NCI-H1694 treated with DMSO at 0.1 percent for 48 hours (cell line): ENCODE data around the gene BBLN.
"Not testable (repeated sequence)": the region's sequence is repeated elsewhere in the genome, so short reads cannot be mapped to it uniquely, and the experiment has no call there.

Source experiments
- DNase-seq: peaks from one replicate; lab custom pipeline; 2025; lab: John Stamatoyannopoulos, UW

The BBLN gene

DNA sequence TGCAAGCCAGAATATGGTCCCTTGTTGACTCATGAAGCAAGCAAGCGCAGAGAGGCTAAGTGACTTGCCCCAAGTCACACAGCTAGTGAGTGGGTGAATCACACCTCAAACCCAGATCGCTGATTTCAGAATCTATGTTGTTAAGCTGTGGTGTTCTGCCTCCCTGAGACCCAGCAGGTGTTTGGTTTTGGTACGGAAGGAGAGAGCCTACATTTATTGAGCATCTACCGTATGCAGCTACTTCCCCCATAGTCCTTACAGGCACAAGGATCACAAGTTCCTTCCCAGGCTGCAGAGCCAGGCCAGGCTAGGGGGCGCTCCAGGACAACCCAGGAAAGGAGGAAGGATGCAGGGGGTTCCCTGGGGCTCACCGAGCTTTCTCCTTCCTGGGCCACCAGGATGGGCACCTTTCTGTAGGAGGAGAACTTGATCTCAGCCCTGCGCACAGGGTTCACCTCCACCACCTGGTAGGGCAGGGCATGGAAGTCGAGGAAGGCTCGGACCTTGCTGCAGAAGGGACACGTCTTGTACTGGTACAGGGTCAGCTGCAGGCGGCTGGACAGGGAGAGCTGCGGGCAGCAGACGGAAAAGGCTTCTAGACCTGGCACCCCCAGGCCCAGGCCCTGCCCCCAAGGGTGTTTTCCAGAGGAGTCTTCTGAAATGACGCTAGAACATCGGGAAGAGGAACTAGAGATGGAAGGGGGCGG is 35.0 kb upstream of the BBLN start:
- peak; percentile 56 for DNase-seq

- no peak for DNase-seq
These were observed 34.3 kb upstream of the BBLN start for GRCh38 chr9:128125580-128126354.

GRCh38 chr9:128127568-128127989 is 32.5 kb upstream of the BBLN start, which contains the start of gene PTGES2:
PTGES2 (minus strand) TSS chr9:128127729; CDS start chr9:128127717, 12 bp downstream.
- DNase-seq: peak; percentile 43

GRCh38 chr9:128127990-128128835 is 31.9 kb upstream of the BBLN start:
- DNase-seq: peak; percentile 59

DNA sequence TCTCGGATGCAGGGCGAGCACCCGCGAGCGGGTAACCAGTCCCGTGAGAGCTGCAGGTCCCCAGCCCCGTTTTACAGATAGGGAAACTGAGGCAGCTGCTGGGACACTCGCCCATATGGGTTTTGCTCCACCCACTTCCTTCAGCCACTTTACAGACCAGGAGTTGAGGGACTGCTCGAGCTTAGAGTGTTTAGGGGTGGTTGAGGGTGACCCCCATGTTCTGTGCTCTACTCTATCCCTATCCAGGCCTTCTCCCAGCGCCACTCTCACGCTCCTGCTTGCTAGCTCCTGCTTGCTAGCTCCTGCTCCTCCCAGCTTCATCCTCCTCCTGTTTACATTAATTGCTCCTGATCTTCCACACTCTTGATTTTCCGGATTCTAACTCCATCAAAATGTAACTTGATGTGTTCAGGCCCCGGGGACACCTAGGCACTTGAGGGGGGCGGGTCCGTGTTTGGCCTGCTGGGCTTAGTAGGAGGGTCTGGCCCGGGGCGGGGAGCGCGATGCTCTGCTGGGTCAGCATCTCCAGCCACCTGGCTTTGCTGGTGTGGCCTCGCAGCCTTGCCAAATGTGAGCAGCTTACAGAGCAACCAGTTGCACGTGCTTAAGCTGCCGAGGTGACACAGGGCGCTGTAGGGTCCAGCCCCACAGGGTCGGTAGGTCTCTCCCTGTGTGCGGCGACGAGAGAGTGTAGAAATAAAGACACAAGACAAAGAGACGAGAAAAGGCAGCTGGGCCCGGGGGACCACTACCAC is 31.1 kb upstream of the BBLN start:
- DNase-seq: no peak

DNA sequence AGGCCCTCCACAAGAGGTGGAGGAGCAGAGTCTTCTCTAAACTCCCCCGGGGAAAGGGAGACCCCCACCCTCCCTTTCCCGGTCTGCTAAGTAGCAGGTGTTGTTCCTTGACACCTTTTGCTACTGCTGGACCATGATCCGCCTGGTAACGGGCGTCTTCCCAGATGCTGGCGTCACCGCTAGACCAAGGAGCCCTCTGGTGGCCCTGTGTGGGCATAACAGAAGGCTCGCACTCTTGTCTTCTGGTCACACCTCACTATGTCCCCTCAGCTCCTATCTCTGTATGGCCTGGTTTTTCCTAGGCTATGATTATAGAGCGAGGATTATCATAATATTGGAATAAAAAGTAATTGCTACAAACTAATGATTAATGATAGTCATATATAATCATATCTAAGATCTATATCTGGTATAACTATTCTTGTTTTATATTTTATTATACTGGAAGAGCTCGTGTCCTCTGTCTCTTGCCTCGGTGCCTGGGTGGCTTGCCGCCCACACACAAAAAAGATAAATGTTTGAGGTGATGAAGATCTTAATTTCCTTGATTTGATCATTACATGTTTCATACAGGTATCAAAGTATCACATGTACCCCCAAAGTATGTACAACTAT is 30.0 kb upstream of the BBLN start:
- DNase-seq: not testable (repeated sequence)

DNA sequence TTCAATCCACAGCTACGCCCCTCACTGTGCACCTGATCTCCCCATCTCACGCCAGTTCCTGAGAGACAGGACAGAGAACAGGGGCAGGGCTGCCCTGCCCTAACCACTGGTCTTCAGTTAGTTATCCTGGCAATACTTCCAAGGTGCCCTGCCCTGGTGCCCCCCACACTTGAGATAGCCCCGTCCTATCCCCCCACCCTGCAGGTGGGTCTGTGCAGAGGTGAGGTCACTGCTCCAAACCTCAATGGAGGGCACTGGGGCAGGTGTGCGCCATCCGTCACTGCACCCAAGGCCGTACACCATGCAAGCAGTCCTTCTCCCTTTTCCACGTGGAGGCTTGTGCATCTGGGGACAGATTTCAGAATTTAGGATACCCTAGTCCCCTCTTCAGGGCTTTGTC is 29.4 kb upstream of the BBLN start:
- not testable (repeated sequence) for DNase-seq

DNA sequence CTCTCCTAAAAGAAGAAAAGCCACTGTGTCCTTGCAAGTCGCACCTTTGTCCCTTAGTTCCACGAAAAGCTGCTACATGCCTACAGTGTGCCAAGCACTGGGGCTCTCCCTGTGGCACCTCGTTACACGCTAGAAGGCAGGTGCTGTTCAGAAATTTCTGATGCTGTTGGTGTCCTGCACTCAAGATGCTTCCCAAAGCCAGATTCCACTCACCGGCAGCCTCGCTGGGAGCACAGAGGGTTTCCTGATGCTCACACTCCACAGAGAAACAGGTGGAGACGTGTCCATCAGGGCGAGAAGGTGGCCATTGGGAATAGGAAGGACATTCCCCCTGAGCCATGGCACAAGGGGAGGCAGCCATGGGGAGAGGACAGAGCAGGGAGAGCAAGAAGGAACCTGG is 28.7 kb upstream of the BBLN start:
- not testable (repeated sequence) for DNase-seq

DNA sequence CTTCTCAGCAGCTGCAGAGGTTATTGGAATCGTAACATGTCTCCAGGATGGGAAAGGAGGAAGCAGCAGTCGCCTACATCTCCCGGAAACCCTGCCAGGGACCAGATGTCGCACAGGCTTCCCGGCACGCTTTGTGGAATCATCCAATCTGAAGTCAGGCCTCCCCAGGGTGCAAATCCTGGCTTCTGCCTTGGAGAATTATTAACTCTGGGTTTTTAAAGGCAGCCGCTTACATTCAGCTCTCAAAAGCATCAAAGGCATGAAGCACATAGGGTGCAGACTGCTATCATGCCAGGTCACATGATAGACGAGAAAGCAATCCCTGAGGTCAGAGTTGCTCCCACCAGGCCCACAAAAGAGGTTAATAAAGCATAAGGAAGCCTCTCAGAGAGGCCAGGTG is 27.9 kb upstream of the BBLN start:
- peak; percentile 48 for DNase-seq

- DNase-seq: not testable (repeated sequence)
These were observed 24.5 kb upstream of the BBLN start for GRCh38 chr9:128135561-128135960.

DNA sequence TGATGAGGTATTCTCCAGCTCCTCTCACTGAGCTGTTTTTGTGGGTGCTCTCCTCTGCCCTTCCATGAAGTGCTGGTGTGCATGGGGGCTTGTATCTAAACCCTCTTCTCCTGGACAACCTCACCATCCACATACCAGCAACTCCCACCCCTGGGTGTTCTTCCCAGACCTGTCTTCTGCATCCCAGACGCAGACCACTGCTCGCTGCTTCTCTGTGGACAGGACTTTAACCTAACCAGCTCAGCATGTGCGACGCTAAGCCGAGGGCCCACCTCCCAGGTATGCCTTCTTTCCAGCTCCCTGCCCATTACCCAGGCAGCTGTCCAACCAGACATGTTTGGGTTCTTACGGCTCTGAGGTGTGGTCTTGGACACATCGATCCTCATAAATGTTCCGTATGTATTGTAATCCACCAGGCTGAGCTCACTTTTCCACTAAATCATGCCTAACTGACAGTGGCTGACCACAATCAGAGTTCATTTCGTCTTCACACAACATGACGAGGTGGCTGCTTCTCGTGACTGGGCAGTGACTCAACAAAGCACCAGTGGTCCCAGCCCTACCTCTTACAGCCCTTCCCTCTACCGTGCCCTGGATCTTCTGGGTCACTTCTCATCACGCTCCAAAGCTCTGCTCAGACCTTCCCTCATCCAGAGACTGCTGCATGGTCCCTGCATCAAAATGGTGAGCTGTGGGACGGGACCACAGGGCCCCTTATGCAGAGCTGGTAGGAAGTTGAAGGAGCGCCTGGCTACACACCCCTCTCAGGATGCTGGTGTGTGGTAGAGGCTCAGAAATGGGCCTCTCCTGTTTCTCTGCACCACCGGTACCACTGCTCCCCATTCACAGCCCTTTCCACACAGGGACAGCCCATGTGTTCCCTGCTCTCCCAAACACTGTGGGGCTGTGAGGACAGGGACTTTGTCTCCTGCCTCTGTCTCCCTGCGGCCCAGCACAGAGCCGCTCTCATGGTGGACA is 23.0 kb upstream of the BBLN start:
- no peak for DNase-seq

DNA sequence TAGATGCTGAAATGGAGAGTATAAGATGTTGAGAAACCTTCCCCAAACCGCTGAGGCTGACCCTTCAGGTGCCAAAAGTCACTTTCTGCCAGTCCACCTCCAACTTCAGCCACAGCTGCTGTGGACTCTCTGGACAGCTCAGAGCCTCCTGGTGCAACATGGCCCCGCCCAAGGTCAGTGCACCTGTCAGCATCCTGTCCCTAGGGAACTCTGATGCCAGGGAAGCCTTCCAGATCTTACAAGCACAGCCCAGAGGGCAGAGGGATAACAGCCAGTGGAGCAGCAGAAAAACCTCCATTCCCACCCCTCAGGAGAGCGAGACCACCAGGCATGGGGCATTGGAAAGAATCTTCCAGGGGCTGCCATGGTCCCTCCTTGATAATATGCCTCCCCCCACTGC is 22.1 kb upstream of the BBLN start:
- no peak for DNase-seq

GRCh38 chr9:128139621-128140020 is 20.4 kb upstream of the BBLN start:
- no peak for DNase-seq

- no peak for DNase-seq
These were observed 18.5 kb upstream of the BBLN start for GRCh38 chr9:128141604-128142003.

DNA sequence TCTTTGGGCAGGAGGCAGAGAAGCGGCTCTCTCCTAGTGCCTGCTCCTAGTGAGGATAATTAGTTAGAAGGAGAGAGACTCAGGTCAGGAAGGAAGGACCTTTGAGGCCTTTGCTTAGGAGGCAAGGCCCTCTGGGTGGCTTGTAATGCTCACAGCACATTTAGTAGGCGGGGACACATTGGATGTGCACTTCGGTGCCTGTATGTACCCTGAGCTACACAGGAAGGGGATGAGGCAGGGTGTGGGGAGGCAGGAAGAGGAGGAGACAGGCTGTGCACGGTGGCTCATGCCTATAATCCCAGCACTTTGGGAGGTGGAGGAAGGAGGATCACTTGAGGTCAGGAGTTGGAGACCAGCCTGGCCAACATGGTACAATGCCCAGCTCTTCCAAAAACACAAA is 18.0 kb upstream of the BBLN start:
- DNase-seq: no peak

GRCh38 chr9:128142596-128142995 is 17.5 kb upstream of the BBLN start:
- DNase-seq: no peak

DNA sequence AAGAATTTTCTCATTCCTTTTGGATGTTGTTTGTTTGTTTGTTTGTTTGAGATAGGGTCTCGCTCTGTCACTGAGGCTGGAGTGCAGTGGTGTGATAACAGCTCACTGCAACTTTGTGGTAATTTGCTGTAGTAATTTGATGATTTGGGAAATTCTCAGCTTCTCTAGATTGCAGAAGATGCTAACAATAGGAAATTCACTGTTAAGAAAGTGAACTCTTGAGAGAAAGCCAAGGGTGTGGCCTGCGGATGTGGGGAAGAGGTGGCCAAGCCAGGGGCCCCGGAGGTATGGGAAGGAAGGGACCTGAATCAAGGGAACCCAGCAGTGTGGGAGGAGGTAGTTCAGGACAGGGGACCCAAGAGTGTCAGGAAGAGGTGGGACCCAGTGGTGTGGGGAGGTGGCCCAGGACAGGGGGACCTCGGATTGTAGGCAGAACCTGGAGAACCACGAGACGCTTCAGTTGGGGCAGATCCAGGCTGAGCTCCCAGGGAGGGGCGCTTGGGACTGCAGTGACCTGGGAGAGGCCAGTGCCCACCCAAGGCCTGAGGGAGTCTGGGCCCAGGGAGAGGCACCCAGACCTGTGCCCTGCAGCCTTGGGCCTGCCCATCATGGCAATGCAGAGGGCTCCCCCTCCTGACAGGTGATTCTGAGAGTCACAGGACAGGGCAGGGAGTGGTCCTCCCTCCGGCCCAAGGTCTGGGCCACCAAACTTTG is 16.4 kb upstream of the BBLN start:
- no peak for DNase-seq

GRCh38 chr9:128144239-128145181 is 15.6 kb upstream of the BBLN start:
- DNase-seq: no peak
